Measurements from ENCODE around the gene IRF7.

The IRF7 gene

GRCh38 chr11:567629-568292, 48.0 kb downstream of the IRF7 start:
- in situ Hi-C loops (cut with HindIII; ENCODE audit: low sequenced_read_pairs): no loop called here

- in situ Hi-C loops (cut with HindIII; ENCODE audit: low sequenced_read_pairs): no loop called here
Observed at GRCh38 chr11:567011-567628, 48.6 kb downstream of the IRF7 start.

DNA sequence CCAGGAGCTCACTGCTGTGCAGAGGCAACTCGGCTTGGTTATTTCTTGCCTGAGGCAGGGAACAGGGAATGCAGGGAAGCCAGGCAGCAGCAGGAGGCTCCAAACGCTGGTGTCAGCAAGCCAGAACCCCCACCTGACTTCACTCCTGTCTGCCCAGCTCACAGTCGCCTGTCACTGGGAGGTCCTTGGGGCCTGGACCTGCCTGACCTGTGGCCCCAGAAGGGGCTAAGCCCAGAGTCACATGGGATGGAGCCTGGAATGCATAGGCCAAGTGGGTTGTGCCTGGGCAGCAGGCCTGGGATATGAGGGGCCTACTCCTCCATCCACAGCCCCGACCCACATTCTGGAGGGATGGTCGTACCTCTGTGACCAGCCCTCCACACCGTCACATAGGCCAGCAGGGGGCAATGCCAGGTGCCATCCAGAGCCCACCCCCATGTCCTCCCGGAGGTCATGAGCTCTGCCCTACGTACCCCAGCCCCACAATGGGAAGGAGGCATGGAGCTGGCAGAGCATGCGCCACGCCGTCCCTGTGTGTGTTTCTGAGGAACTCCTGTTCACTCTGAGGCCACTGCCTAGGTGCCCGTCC, 49.7 kb downstream of the IRF7 start:
- in situ Hi-C loops (cut with HindIII; ENCODE audit: low sequenced_read_pairs): no loop called here

GRCh38 chr11:563812-564578, 51.8 kb downstream of the IRF7 start:
- in situ Hi-C loops (cut with HindIII; ENCODE audit: low sequenced_read_pairs): no loop called here

GRCh38 chr11:563066-563811, 52.5 kb downstream of the IRF7 start:
- in situ Hi-C loops (cut with HindIII; ENCODE audit: low sequenced_read_pairs): no loop called here
